Amniotic epithelial cell (primary cell): ENCODE data around the gene FUBP1.
"Not testable (repeated sequence)": the region's sequence is repeated elsewhere in the genome, so short reads cannot be mapped to it uniquely, and the experiment has no call there.

ENCODE experiments used
- DNase-seq: peaks from one replicate; pipeline ENCODE4 v3.0.0-alpha.2; 2010; ENCODE audit warnings: low read depth

The FUBP1 gene

GRCh38 chr1:77942400-77943140 is 36.3 kb downstream of the FUBP1 start:
- no peak for DNase-seq

DNA sequence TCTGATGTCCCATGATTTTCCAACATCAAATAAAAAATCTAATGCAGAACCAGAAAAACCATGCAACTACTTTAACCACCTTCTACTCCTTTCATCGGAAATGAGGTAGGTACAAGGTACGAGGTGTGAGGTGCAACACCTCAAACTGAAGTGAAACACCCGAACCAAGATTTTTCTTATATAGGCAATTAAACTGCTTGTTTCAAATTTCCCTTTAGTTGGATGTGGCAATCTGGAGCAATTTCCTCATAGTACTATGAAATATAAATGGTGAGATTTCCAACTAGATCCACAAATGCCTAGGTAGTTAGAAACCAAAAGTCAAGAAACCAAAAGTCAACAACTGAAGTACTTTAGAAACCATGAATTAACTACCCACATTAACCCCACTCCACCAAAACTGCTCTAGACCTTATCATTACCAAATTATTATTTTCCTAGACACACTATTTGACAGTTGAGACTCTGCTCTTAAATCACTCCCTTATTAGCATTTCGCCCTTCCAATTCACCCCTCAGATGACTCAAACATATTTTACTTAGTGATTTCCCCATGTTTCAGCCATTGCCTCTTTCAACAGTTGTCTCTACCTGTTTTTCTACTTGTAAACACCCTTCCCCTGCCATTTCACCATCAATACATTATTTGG is 37.8 kb downstream of the FUBP1 start:
- DNase-seq, result peak; percentile 12

GRCh38 chr1:77938651-77939050 is 40.2 kb downstream of the FUBP1 start:
- DNase-seq, result no peak

DNA sequence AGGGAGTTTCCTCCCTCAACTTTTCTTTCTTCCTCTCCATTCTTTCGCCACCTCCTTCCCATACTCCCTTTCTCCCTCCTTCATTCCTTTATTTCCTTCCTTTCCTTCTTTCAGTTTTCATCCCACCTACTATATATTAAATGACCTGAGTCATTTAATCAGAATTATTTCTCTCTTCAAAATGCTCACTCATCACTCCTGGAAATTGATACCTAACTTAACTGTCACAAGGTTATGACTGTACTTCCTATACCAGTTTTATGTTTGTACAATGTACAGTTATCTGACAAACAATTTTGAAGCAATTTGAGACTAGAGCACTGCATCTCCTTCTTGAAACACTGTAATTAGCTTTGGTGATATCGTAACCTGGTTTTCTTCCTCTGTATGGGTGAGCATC is 49.1 kb downstream of the FUBP1 start:
- no peak for DNase-seq

GRCh38 chr1:77927414-77927813 is 51.5 kb downstream of the FUBP1 start:
- no peak for DNase-seq

DNA sequence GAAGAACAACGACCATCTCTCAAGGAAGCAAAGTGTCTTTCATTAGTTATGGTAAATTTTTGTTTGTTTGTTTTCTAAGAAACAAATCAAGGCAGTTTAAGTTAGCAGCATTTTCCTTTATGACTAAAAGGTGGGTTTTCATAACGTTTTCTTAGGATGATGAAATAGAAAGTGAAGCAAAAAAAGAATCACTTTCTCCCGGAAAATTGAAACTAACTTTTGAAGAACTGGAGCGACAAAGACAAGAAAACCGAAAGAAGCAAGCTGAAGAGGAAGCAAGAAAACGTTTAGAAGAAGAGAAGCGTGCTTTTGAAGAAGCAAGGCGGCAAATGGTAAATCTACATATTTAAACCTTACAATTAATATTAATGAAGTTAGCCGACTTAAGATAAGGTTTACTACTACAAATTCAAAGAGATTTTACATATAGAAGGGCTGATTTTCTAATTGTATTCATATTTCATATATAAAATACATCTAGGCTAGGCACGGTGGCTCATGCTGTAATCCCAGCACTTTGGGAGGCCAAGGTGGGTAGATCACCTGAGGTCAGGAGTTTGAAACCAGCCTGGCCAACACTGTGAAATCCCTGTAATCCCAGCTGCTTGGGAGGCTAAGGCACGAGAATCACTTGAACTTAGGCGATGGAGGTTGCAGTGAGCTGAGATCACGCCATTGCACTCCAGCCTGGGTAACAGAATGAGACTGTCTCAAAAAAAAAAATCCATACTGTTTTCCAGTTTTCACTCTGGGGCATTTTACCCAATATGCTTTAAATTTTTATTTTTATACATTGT is 52.1 kb downstream of the FUBP1 start:
- DNase-seq, result peak; percentile 29

GRCh38 chr1:77925956-77926355 is 52.9 kb downstream of the FUBP1 start:
- DNase-seq, result peak; percentile 34

- DNase-seq, result peak; percentile 78
These were observed 53.4 kb downstream of the FUBP1 start for GRCh38 chr1:77925518-77925917.

- not testable (repeated sequence) for DNase-seq
These were observed 60.0 kb downstream of the FUBP1 start for GRCh38 chr1:77918918-77919317.

- no peak for DNase-seq
These were observed 68.8 kb downstream of the FUBP1 start for GRCh38 chr1:77910116-77910515.

DNA sequence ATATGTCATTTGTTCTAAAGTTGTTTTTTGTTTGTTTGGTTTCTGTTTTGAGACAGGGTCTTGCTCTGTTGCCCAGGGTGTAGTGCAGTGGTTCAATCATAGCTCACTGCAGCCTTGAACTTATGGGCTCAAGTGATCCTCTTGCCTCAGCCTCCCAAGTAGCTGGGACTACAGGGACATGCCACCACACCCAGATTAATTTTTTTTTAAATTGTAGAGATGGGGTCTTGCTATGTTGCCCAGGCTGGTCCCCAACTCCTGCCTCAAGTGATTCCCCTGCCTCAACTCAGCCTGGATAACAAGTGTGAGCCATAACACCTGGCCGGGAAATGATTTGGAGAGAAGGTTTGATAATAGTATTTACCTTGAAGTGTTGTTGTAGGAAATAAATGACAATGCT is 72.2 kb downstream of the FUBP1 start:
- DNase-seq, result no peak

GRCh38 chr1:77906019-77906545 is 72.8 kb downstream of the FUBP1 start:
- DNase-seq, result no peak

DNA sequence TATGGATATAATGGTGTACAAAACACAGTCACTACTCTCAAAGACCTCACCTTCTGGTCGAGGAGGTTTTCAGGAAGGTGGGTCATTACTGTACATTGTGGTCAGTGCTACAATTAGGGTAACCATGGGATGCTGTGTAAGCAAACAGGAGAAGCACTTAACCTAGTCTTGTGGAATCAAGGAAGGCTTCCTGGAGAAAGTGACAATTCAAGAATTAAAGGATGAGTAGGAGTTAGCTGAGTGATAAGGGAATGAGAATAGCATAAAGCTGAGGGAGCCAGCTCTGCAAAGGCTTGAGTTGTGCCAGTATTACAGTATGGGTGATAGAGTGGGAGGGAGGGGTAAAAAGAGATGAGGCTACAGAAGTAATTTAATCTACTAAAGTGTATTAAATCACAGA is 73.3 kb downstream of the FUBP1 start:
- no peak for DNase-seq

DNA sequence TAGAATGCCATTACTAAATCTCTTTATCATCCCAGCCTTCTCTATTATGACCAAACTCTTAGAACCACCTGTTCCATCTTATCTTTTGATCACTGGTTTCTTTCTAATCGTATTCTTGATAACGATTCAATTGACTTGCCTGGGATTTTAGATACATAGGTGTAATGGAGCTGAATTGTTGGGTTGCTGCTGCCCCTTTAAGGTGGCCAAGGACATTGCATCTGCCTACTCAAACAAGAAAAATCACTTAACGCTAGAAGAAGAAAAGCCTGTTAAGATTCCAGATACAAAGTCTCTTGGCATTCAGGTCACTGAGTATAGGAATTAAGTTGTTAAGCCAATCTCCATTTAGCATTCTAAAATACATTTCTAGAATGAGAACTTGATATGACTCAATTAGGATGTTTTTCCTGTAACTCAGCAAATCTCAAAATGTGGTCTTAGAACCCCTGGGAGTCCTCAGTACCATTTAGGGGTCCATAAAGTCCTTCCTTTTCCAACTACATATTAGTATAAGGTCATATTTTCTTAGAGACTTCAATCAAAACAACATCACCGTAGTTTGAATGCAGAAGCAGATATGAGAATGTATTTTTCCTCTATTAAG is 78.1 kb downstream of the FUBP1 start:
- peak; percentile 69 for DNase-seq

- DNase-seq, result peak; percentile 28
These were observed 79.1 kb downstream of the FUBP1 start for GRCh38 chr1:77899647-77900320.
